Bronchial epithelial cell (primary cell): ENCODE data around the gene MRPL14. TPM values are rescaled to one million over a fixed set of nuclear protein-coding genes. Genes with fewer than 3 reads are reported as not detected.

ENCODE experiments used
- DNase-seq: peaks from one replicate; pipeline ENCODE4 v3.0.0-alpha.2; 2010; ENCODE audit warnings: low read depth
- FAIRE-seq: peaks from 2 replicates; lab custom pipeline; 2011; peaks lifted over from hg19 to GRCh38; lab: Jason Lieb, UNC
- H3K27me3 ChIP-seq: 2 replicates; pipeline ENCODE4 v1.5.1; 2011; ENCODE audit warnings: low read length; ENCODE audit not compliant: control insufficient read depth, insufficient read depth
- H3K36me3 ChIP-seq: 2 replicates; pipeline ENCODE4 v1.5.1; 2011; ENCODE audit warnings: low read length; ENCODE audit not compliant: control insufficient read depth, insufficient read depth
- H3K4me3 ChIP-seq: 2 replicates; pipeline ENCODE4 v1.5.1; 2011; ENCODE audit warnings: mild to moderate bottlenecking, low read depth, low read length, control low read depth
- total RNA-seq: library from RNA; depleted of rRNA; stranded (reverse); fragments of >200 nt; gene quantifications from 2 replicates; pipeline ENCODE4 v1.2.1, GENCODE V29; 2014
- TF ChIP-seq, protein P1 (sequence below): IDR thresholded peaks from 2 replicates; pipeline ENCODE4 v1.5.1; 2011; ENCODE audit warnings: mild to moderate bottlenecking, moderate library complexity, low read length, control low read depth, inconsistent platforms; ENCODE audit not compliant: insufficient read depth, severe bottlenecking

MRPL14 gene
- total RNA-seq, 1 donor from 2014 or later: 90.0 TPM

DNA sequence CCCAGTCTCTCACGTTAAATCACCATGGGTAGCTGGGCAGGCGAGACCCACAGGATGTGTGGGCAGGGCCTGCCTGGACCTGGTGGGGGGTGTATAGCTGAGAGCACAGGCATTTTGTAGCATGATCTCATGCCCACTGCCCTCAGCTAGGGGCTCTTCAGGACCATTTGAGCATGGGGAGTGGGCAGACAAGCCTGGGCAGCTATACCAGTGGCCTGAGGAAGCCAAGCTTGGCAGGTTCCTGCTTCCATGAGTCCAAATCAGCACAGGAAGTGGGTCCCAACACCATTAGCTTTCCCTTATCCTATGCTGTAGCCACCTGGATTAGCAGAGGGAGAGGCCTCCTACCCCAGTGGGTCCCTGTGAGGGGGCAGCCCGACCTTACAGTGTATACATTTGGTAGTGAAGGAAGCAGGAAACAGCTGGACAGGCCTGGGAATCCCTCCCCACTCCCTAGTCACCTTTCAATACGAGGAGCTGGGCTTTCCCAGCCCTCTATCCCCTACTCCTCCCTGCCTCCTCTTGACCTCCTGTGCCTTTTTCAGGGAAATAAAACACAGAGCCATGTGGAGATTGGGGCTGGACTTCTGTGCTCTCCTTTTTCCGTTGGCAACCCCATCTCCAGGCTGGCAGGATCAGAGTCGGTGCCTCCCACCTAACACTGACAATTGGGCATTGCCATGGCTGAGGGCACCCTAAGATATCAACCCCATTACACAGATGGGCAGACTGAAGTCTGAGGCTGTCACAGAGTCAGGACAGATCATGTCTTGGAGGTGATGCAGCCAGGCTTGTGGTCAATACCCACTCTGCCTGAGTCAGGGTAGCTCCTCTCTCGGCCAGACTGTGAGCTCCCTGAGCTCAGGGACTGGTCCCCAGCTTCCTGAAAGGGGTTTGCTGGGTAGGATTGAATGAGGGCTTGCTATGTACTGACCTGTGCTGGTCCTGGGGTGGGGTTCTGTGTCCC lies 59.8 kb downstream of the MRPL14 start:
- no peak for FAIRE-seq
- H3K36me3 ChIP-seq: no peaks in the 10 kb centered on the region
- TF ChIP-seq, protein P1, sequence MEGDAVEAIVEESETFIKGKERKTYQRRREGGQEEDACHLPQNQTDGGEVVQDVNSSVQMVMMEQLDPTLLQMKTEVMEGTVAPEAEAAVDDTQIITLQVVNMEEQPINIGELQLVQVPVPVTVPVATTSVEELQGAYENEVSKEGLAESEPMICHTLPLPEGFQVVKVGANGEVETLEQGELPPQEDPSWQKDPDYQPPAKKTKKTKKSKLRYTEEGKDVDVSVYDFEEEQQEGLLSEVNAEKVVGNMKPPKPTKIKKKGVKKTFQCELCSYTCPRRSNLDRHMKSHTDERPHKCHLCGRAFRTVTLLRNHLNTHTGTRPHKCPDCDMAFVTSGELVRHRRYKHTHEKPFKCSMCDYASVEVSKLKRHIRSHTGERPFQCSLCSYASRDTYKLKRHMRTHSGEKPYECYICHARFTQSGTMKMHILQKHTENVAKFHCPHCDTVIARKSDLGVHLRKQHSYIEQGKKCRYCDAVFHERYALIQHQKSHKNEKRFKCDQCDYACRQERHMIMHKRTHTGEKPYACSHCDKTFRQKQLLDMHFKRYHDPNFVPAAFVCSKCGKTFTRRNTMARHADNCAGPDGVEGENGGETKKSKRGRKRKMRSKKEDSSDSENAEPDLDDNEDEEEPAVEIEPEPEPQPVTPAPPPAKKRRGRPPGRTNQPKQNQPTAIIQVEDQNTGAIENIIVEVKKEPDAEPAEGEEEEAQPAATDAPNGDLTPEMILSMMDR: no peak
- DNase-seq: no peak
- H3K4me3 ChIP-seq: no peak overlapping the region
- H3K27me3 ChIP-seq: no peaks in the 10 kb centered on the region

DNA sequence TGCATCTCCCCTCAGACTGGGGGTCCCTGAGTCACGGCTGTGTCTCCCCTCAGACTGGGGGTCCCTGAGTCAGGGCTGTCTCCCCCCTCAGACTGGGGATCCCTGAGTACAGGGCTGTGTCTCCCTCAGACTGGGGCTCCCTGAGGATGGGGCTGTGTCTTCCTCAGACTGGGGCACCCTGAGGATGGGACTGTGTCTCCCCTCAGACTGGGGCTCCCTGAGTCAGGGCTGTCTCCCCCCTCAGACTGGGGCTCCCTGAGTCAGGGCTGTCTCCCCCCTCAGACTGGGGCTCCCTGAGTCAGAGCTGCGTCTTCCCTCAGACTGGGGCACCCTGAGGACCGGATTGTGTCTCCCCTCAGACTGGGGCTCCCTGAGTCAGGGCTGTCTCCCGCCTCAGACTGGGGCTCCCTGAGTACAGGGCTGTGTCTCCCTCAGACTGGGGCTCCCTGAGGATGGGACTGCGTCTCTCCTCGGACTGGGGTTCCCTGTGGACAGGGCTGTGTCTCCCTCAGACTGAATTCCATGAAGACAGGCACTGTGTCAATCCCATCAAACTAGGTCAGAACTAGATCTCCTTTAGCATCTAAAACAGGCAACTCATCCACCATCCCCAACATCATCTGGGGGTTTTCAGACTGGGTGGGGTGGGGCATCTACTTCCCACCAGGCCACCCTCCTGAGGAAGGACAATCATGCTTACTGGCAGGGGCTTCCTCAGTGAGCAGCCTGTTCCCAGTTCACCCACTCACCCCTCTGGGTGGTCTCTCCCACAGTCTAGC lies 60.7 kb downstream of the MRPL14 start:
- TF ChIP-seq, protein P1: no peak
- FAIRE-seq (no peak), DNase-seq (no peak)
- Histone ChIP-seq H3K27me3 (no peaks in the 10 kb centered on the region), H3K4me3 (no peak overlapping the region), H3K36me3 (no peaks in the 10 kb centered on the region)

DNA sequence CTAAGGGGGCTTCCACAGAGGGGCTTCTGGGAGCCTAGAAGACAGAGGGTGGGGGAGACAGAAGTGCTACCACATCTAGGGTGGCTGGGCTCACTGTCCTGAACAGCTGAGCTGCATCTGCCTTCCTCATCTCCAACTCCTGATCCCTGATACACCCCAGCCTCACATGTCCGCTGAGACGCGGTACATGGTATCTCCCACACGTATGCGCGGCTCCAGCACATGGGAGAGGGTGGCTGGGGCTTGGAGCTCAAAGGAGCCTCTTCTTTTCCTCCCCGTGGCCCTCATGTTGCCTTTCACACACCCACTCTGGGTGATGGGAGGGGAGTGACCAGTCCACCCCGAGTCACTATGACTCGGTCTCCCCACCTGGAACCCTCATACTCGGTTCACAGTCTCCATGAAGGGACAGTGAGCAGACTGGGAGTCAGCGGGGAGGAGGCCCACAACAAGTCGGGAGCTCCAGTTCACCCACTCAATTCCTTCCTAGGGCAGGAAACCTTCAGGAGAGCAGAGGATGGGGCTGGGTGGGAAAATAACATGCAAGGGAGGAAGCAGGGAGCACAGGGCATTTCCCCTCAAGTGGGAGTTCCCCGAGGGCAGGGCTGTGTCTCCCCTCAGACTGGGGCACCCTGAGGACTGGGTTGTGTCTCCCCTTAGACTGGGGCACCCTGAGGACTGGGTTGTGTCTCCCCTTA lies 61.7 kb downstream of the MRPL14 start:
- DNase-seq: no peak
- H3K36me3 ChIP-seq: no peaks in the 10 kb centered on the region
- TF ChIP-seq, protein P1: no peak
- H3K27me3 ChIP-seq: no peaks in the 10 kb centered on the region
- H3K4me3 ChIP-seq: no peak overlapping the region
- no peak for FAIRE-seq

DNA sequence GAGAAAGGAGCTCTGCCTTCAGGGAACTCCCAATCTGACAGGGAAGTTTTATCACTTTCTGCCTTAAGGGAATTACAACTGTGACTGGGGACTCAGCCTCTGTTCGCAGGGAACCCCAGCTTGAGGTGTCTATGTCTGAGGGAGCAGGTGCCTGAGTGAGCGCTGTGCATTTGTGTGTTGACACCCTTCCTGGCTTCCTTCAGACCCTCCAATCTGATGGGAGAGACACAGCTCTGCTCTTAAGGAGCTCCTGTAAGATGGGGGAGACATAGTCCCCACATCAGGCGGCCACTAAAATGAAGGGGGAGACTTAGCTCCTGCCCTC lies 62.3 kb downstream of the MRPL14 start:
- no peak for FAIRE-seq
- Histone ChIP-seq H3K36me3 (no peaks in the 10 kb centered on the region), H3K27me3 (no peaks in the 10 kb centered on the region), H3K4me3 (no peak overlapping the region)
- DNase-seq: no peak
- TF ChIP-seq, protein P1: no peak

DNA sequence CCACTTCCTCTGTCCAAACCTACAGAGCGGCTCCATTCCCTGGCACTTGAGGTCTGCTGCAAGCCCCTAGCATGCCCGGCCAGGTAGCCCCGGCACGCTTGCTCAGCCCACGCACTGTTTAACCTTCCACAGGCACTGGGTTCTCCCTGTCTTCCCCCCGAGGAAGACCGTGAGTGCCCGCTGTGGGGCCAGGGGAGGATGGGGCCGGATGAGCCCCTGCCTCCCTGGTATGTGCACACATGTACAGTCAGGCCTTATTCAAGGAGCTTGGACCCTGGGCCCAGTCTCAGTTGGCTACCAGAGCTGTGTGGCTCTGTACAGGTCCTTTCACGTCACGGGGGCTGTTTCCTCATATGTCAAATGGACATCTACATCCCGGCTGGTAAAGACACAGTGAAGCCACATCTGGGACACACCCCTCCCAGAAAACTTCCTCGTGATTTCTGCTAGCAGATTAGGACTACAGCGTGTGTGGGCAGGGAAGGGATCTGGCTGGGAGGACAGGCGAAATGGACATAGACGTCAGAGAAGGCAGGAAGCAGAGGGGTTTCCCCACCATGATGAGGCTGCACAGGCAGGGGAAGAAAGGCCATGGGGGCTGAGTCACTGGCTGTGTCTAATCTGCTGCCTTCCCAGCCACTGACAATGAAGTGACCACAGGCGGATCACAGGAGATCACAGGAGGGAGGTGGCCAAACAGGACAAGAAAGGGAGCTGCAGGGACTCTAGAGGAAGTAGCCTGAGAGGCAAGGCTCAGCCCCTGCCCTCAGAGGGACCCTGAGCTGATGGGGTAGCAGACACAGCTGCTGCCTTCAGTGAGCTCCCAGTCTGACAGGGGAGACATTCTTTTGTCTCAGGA lies 62.9 kb downstream of the MRPL14 start:
- DNase-seq (peak; percentile 97), FAIRE-seq (peak; percentile 60)
- Histone ChIP-seq H3K27me3 (no peaks in the 10 kb centered on the region), H3K4me3 (no peak overlapping the region), H3K36me3 (no peaks in the 10 kb centered on the region)
- TF ChIP-seq, protein P1: no peak
